GM10847 (cell line): ENCODE measurements around the gene ZNF839.

Source experiments
- POLR2A ChIP-seq: IDR thresholded peaks from 2 replicates; pipeline ENCODE4 v1.6.1; 2011; ENCODE audit not compliant: insufficient read length; ENCODE audit errors: extremely low read depth

ZNF839 gene

DNA sequence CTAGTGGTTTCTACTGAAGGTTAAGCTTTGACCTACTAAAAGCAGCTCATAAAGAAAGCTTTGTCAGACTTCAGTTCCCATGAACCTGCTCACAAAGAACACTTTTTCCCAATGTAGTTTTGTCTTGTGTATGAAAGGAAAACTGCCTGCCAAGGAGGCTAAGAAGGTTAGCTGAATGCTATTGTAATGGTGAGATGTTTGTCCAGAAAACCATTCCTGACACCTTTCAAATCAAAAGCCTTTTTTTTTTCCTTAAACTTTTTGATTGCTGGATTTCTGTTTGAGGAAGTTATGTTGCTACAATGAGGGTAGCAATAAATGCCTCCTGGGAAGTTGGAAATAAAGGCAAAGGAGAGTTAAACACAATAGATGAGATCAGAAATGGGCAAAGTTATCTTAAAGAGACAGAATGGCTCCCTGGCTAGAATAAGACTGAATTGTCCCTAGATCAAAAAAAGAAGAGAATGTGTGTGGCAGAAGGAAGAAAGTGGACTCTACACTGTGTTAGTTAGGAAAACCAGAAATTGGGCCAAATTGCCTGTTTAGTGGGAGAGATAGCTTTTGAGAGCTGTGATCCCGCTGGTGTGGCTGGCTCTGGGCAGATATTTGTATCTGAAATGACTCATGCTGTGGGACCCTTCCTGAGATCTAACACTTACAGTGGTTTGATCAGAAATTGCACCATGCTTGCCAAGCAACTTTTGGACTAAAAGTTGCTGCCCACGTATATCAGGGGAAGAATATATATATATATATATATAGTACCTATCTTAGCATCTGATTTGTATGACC is 70.7 kb downstream of the ZNF839 start:
- TF ChIP-seq POLR2A = no peak
